ENCODE results near the gene BBS2. TPM values are rescaled to one million over a fixed set of nuclear protein-coding genes. Genes with fewer than 3 reads are reported as not detected.

Gene BBS2
- total RNA-seq, 1 experiment from 2014 or later = 66.2 TPM

GRCh38 chr16:56468800-56469199 is 51.0 kb downstream of the BBS2 start:
- H2AFZ ChIP-seq (ENCODE audit: low read length) = no peak overlapping the region
- no peaks in the 10 kb centered on the region for H3K9me2 ChIP-seq (replicated peaks; ENCODE audit: insufficient read depth, low read length)
- H3K4me3 ChIP-seq (ENCODE audit: low read length) = no peak overlapping the region
- peaks cover 70% of the 10 kb centered on the region for H3K36me3 ChIP-seq (ENCODE audit: insufficient read depth, low read length)
- no peak overlapping the region for H3K4me2 ChIP-seq (ENCODE audit: low read depth, low read length, poor library complexity, severe bottlenecking)
- H3K27me3 ChIP-seq (ENCODE audit: low read length) = no peaks in the 10 kb centered on the region
- H3K79me2 ChIP-seq (ENCODE audit: low read length) = 0 out of 2 replicates have a peak, but pooled peaks cover 6% of the 10 kb centered on the region
- no peak for DNase-seq
- H4K20me1 ChIP-seq (ENCODE audit: insufficient read depth, low read depth, low read length) = no peaks in the 10 kb centered on the region
- no peaks in the 10 kb centered on the region for H3K9me3 ChIP-seq (ENCODE audit: low read length)
- no peak overlapping the region for H3K27ac ChIP-seq (ENCODE audit: low read length)
- no peaks in the 10 kb centered on the region for H3K4me1 ChIP-seq (ENCODE audit: low read length)
- H3K9ac ChIP-seq (ENCODE audit: low read length) = no peak overlapping the region

- no peaks in the 10 kb centered on the region for H3K9me2 ChIP-seq (replicated peaks; ENCODE audit: insufficient read depth, low read length)
- no peak for DNase-seq
- H3K9ac ChIP-seq (ENCODE audit: low read length) = no peak overlapping the region
- H2AFZ ChIP-seq (ENCODE audit: low read length) = no peak overlapping the region
- no peaks in the 10 kb centered on the region for H4K20me1 ChIP-seq (ENCODE audit: insufficient read depth, low read depth, low read length)
- H3K79me2 ChIP-seq (ENCODE audit: low read length) = peaks cover 7% of the 10 kb centered on the region
- H3K27me3 ChIP-seq (ENCODE audit: low read length) = no peaks in the 10 kb centered on the region
- no peak overlapping the region for H3K27ac ChIP-seq (ENCODE audit: low read length)
- H3K4me2 ChIP-seq (ENCODE audit: low read depth, low read length, poor library complexity, severe bottlenecking) = no peak overlapping the region
- no peaks in the 10 kb centered on the region for H3K9me3 ChIP-seq (ENCODE audit: low read length)
- no peaks in the 10 kb centered on the region for H3K4me1 ChIP-seq (ENCODE audit: low read length)
- H3K4me3 ChIP-seq (ENCODE audit: low read length) = no peak overlapping the region
- H3K36me3 ChIP-seq (ENCODE audit: insufficient read depth, low read length) = peaks cover 61% of the 10 kb centered on the region
Measured at GRCh38 chr16:56466344-56466743, 53.5 kb downstream of the BBS2 start.

- peaks cover 16% of the 10 kb centered on the region for H3K79me2 ChIP-seq (ENCODE audit: low read length)
- H3K9me2 ChIP-seq (replicated peaks; ENCODE audit: insufficient read depth, low read length) = no peaks in the 10 kb centered on the region
- peaks cover 61% of the 10 kb centered on the region for H3K36me3 ChIP-seq (ENCODE audit: insufficient read depth, low read length)
- no peaks in the 10 kb centered on the region for H3K9me3 ChIP-seq (ENCODE audit: low read length)
- H4K20me1 ChIP-seq (ENCODE audit: insufficient read depth, low read depth, low read length) = no peaks in the 10 kb centered on the region
- no peak overlapping the region for H3K4me3 ChIP-seq (ENCODE audit: low read length)
- H3K27ac ChIP-seq (ENCODE audit: low read length) = no peak overlapping the region
- no peak overlapping the region for H2AFZ ChIP-seq (ENCODE audit: low read length)
- H3K27me3 ChIP-seq (ENCODE audit: low read length) = no peaks in the 10 kb centered on the region
- no peak overlapping the region for H3K9ac ChIP-seq (ENCODE audit: low read length)
- no peaks in the 10 kb centered on the region for H3K4me1 ChIP-seq (ENCODE audit: low read length)
- DNase-seq = no peak
- H3K4me2 ChIP-seq (ENCODE audit: low read depth, low read length, poor library complexity, severe bottlenecking) = no peak overlapping the region
Measured at GRCh38 chr16:56463153-56463552, 56.7 kb downstream of the BBS2 start.

- Histone ChIP-seq H3K4me2 (ENCODE audit: low read depth, low read length, poor library complexity, severe bottlenecking) (no peak overlapping the region), H3K4me3 (ENCODE audit: low read length) (no peak overlapping the region), H3K9me3 (ENCODE audit: low read length) (no peaks in the 10 kb centered on the region), H3K27ac (ENCODE audit: low read length) (no peak overlapping the region), H3K9me2 (replicated peaks; ENCODE audit: insufficient read depth, low read length) (no peaks in the 10 kb centered on the region), H3K36me3 (ENCODE audit: insufficient read depth, low read length) (peaks cover 59% of the 10 kb centered on the region; the same call in 1 of the 2 replicates), H3K9ac (ENCODE audit: low read length) (no peak overlapping the region), H2AFZ (ENCODE audit: low read length) (no peak overlapping the region), H3K79me2 (ENCODE audit: low read length) (peaks cover 13% of the 10 kb centered on the region), H3K27me3 (ENCODE audit: low read length) (no peaks in the 10 kb centered on the region), H3K4me1 (ENCODE audit: low read length) (no peaks in the 10 kb centered on the region), H4K20me1 (ENCODE audit: insufficient read depth, low read depth, low read length) (no peaks in the 10 kb centered on the region)
- DNase-seq = no peak
Measured at GRCh38 chr16:56462064-56462796, 57.6 kb downstream of the BBS2 start.

GRCh38 chr16:56460101-56460500 is 59.7 kb downstream of the BBS2 start:
- no peaks in the 10 kb centered on the region for H3K9me3 ChIP-seq (ENCODE audit: low read length)
- no peak overlapping the region for H3K9ac ChIP-seq (ENCODE audit: low read length)
- H3K27ac ChIP-seq (ENCODE audit: low read length) = no peak overlapping the region
- H3K4me1 ChIP-seq (ENCODE audit: low read length) = no peaks in the 10 kb centered on the region
- H2AFZ ChIP-seq (ENCODE audit: low read length) = no peak overlapping the region
- no peaks in the 10 kb centered on the region for H3K9me2 ChIP-seq (replicated peaks; ENCODE audit: insufficient read depth, low read length)
- H3K27me3 ChIP-seq (ENCODE audit: low read length) = no peaks in the 10 kb centered on the region
- peaks cover 21% of the 10 kb centered on the region for H3K79me2 ChIP-seq (ENCODE audit: low read length)
- peaks cover 60% of the 10 kb centered on the region; the same call in 1 of the 2 replicates for H3K36me3 ChIP-seq (ENCODE audit: insufficient read depth, low read length)
- no peaks in the 10 kb centered on the region for H4K20me1 ChIP-seq (ENCODE audit: insufficient read depth, low read depth, low read length)
- H3K4me3 ChIP-seq (ENCODE audit: low read length) = no peak overlapping the region
- H3K4me2 ChIP-seq (ENCODE audit: low read depth, low read length, poor library complexity, severe bottlenecking) = no peak overlapping the region
- DNase-seq = no peak

- no peaks in the 10 kb centered on the region for H3K9me3 ChIP-seq (ENCODE audit: low read length)
- peaks cover 68% of the 10 kb centered on the region; the same call in 1 of the 2 replicates for H3K36me3 ChIP-seq (ENCODE audit: insufficient read depth, low read length)
- no peak overlapping the region for H3K27ac ChIP-seq (ENCODE audit: low read length)
- no peak overlapping the region for H2AFZ ChIP-seq (ENCODE audit: low read length)
- no peaks in the 10 kb centered on the region for H3K27me3 ChIP-seq (ENCODE audit: low read length)
- H3K79me2 ChIP-seq (ENCODE audit: low read length) = peaks cover 34% of the 10 kb centered on the region
- no peak overlapping the region for H3K4me2 ChIP-seq (ENCODE audit: low read depth, low read length, poor library complexity, severe bottlenecking)
- H3K9me2 ChIP-seq (replicated peaks; ENCODE audit: insufficient read depth, low read length) = no peaks in the 10 kb centered on the region
- DNase-seq = no peak
- peaks cover 4% of the 10 kb centered on the region for H3K4me1 ChIP-seq (ENCODE audit: low read length)
- no peak overlapping the region for H3K9ac ChIP-seq (ENCODE audit: low read length)
- no peak overlapping the region for H3K4me3 ChIP-seq (ENCODE audit: low read length)
- H4K20me1 ChIP-seq (ENCODE audit: insufficient read depth, low read depth, low read length) = no peaks in the 10 kb centered on the region
Measured at GRCh38 chr16:56457927-56458470, 61.8 kb downstream of the BBS2 start.

- H3K27ac ChIP-seq (ENCODE audit: low read length) = peak overlapping the region; percentile 36; the same call in 1 of the 2 replicates
- no peaks in the 10 kb centered on the region for H3K9me3 ChIP-seq (ENCODE audit: low read length)
- peaks cover 79% of the 10 kb centered on the region for H3K79me2 ChIP-seq (ENCODE audit: low read length)
- DNase-seq = peak; percentile 74
- peaks cover 41% of the 10 kb centered on the region for H3K4me1 ChIP-seq (ENCODE audit: low read length)
- peak overlapping the region; percentile 86 for H3K4me2 ChIP-seq (ENCODE audit: low read depth, low read length, poor library complexity, severe bottlenecking)
- H3K9ac ChIP-seq (ENCODE audit: low read length) = peak overlapping the region; percentile 83
- peak overlapping the region; percentile 88 for H3K4me3 ChIP-seq (ENCODE audit: low read length)
- H3K9me2 ChIP-seq (replicated peaks; ENCODE audit: insufficient read depth, low read length) = no peaks in the 10 kb centered on the region
- peaks cover 44% of the 10 kb centered on the region; the same call in 1 of the 2 replicates for H3K36me3 ChIP-seq (ENCODE audit: insufficient read depth, low read length)
- peaks cover 21% of the 10 kb centered on the region; the same call in 1 of the 2 replicates for H4K20me1 ChIP-seq (ENCODE audit: insufficient read depth, low read depth, low read length)
- H3K27me3 ChIP-seq (ENCODE audit: low read length) = no peaks in the 10 kb centered on the region
- no peak overlapping the region; the same call in 1 of the 2 replicates for H2AFZ ChIP-seq (ENCODE audit: low read length)
Measured at GRCh38 chr16:56451753-56452689, 67.8 kb downstream of the BBS2 start.
